GM19468 (cell line): ENCODE measurements around the gene MLH3.
"Not testable (repeated sequence)": the region's sequence is repeated elsewhere in the genome, so short reads cannot be mapped to it uniquely, and the experiment has no call there.

Source experiments
- ATAC-seq: cut with Tn5 transposase; IDR thresholded peaks from one replicate; pipeline ENCODE4 v1.9.1; 2021; ENCODE audit warnings: mild to moderate bottlenecking, moderate library complexity, moderate number of reproducible peaks; ENCODE audit not compliant: unreplicated experiment; ENCODE audit errors: extremely low read depth

Gene MLH3

GRCh38 chr14:75067765-75068164, 16.5 kb upstream of the MLH3 start:
- ATAC-seq, result not testable (repeated sequence)

GRCh38 chr14:75067212-75067611, 15.9 kb upstream of the MLH3 start:
- no peak for ATAC-seq

- no peak for ATAC-seq
Measured at GRCh38 chr14:75066691-75067090, 15.4 kb upstream of the MLH3 start.

GRCh38 chr14:75064205-75064567, 12.9 kb upstream of the MLH3 start:
- ATAC-seq, result no peak

- ATAC-seq, result peak; percentile 84
Measured at GRCh38 chr14:75063491-75064204, 12.4 kb upstream of the MLH3 start, which contains the start of gene ACYP1. Gene ACYP1 (minus strand): TSS chr14:75064024. CDS start chr14:75063553, 471 bp downstream.

GRCh38 chr14:75063013-75063412, 11.7 kb upstream of the MLH3 start:
- no peak for ATAC-seq

GRCh38 chr14:75060420-75060819, 9.2 kb upstream of the MLH3 start:
- no peak for ATAC-seq

GRCh38 chr14:75059642-75060041, 8.4 kb upstream of the MLH3 start:
- ATAC-seq, result no peak

GRCh38 chr14:75054421-75054820, 3.2 kb upstream of the MLH3 start:
- ATAC-seq, result no peak

GRCh38 chr14:75053396-75054291, 2.4 kb upstream of the MLH3 start:
- ATAC-seq, result no peak

GRCh38 chr14:75051556-75051899, 261 bp upstream of the MLH3 start:
- no peak for ATAC-seq

GRCh38 chr14:75049731-75050201, 1.5 kb downstream of the MLH3 start:
- no peak for ATAC-seq

- ATAC-seq, result no peak
Measured at GRCh38 chr14:75049136-75049535, 2.1 kb downstream of the MLH3 start.

- ATAC-seq, result no peak
Measured at GRCh38 chr14:75048101-75048500, 3.2 kb downstream of the MLH3 start.

- ATAC-seq, result no peak
Measured at GRCh38 chr14:75047506-75047905, 3.8 kb downstream of the MLH3 start.

- no peak for ATAC-seq
Measured at GRCh38 chr14:75046899-75047298, 4.4 kb downstream of the MLH3 start.

GRCh38 chr14:75046275-75046674, 5.0 kb downstream of the MLH3 start:
- no peak for ATAC-seq

GRCh38 chr14:75044752-75045151, 6.5 kb downstream of the MLH3 start:
- no peak for ATAC-seq

- ATAC-seq, result no peak
Measured at GRCh38 chr14:75044322-75044721, 6.9 kb downstream of the MLH3 start.

GRCh38 chr14:75042035-75042434, 9.2 kb downstream of the MLH3 start:
- ATAC-seq, result no peak

GRCh38 chr14:75041613-75042012, 9.7 kb downstream of the MLH3 start:
- no peak for ATAC-seq
